Measurements from ENCODE around the gene TNFRSF25.

The TNFRSF25 gene

GRCh38 chr1:6424619-6425593 lies 41.1 kb downstream of the TNFRSF25 start, which contains the start of gene ESPN:
Gene ESPN, plus strand, starts transcription at chr1:6424776. Its CDS starts 180 bp downstream, at chr1:6424956.
- Histone ChIP-seq H3K4me1 (ENCODE audit: insufficient read depth, low read length) (peaks cover 4% of the 10 kb centered on the region; the same call in 1 of the 2 replicates), H2AFZ (ENCODE audit: low read depth, low read length) (0 out of 2 replicates have a peak within 1 kb of the TSS, but pooled peaks have one; percentile 16)

GRCh38 chr1:6424000-6424565 lies 41.9 kb downstream of the TNFRSF25 start:
- Histone ChIP-seq H3K27ac (ENCODE audit: low read length) (no peak overlapping the region), H3K9me3 (ENCODE audit: insufficient read depth, low read length, severe bottlenecking) (no peaks in the 10 kb centered on the region), H3K4me2 (ENCODE audit: insufficient read depth, low read length) (no peak overlapping the region), H2AFZ (ENCODE audit: low read depth, low read length) (no peak overlapping the region), H4K20me1 (ENCODE audit: insufficient read depth, low read length) (no peaks in the 10 kb centered on the region; the same call in 1 of the 2 replicates), H3K4me1 (ENCODE audit: insufficient read depth, low read length) (peaks cover 4% of the 10 kb centered on the region; the same call in 1 of the 2 replicates), H3K79me2 (ENCODE audit: insufficient read depth, low read length) (no peaks in the 10 kb centered on the region), H3K36me3 (ENCODE audit: insufficient read depth, low read length) (no peaks in the 10 kb centered on the region), H3K4me3 (ENCODE audit: low read depth in 1 of 2, low read length in 2 of 2) (no peak overlapping the region), H3K9ac (ENCODE audit: low read depth, low read length) (no peak overlapping the region), H3K27me3 (ENCODE audit: insufficient read depth, low read length, poor library complexity) (peaks cover 7% of the 10 kb centered on the region)
- no peak for DNase-seq
- no peak for TF ChIP-seq EZH2 (IDR thresholded peaks at IDR 0.05; ENCODE audit: borderline replicate concordance, low read depth, low read length, severe bottlenecking)
- ATAC-seq (ENCODE audit: insufficient read depth, low read depth), result no peak

More at GRCh38 chr1:6424619-6425593, 41.1 kb downstream of the TNFRSF25 start, which contains the start of gene ESPN:
- no peaks in the 10 kb centered on the region for H3K79me2 ChIP-seq (ENCODE audit: insufficient read depth, low read length)
- no peaks in the 10 kb centered on the region for H3K36me3 ChIP-seq (ENCODE audit: insufficient read depth, low read length)
- no peak for ATAC-seq (ENCODE audit: insufficient read depth, low read depth)
- TF ChIP-seq EZH2 (IDR thresholded peaks at IDR 0.05; ENCODE audit: borderline replicate concordance, low read depth, low read length, severe bottlenecking) (no peak), CTCF (IDR thresholded peaks at IDR 0.05; ENCODE audit: borderline replicate concordance, extremely low read depth, low read length, poor library complexity, severe bottlenecking) (no peak)
- no peaks in the 10 kb centered on the region for H3K9me3 ChIP-seq (ENCODE audit: insufficient read depth, low read length, severe bottlenecking)
- peak within 1 kb of the TSS; percentile 36; the same call in 1 of the 2 replicates for H3K4me2 ChIP-seq (ENCODE audit: insufficient read depth, low read length)
- no peaks in the 10 kb centered on the region; the same call in 1 of the 2 replicates for H4K20me1 ChIP-seq (ENCODE audit: insufficient read depth, low read length)
- no peak for DNase-seq
- peaks cover 7% of the 10 kb centered on the region for H3K27me3 ChIP-seq (ENCODE audit: insufficient read depth, low read length, poor library complexity)
- no peak within 1 kb of the TSS for H3K4me3 ChIP-seq (ENCODE audit: low read depth in 1 of 2, low read length in 2 of 2)
- H3K27ac ChIP-seq (ENCODE audit: low read length), result no peak within 1 kb of the TSS
- no peak within 1 kb of the TSS for H3K9ac ChIP-seq (ENCODE audit: low read depth, low read length)

- H3K9me3 ChIP-seq (ENCODE audit: insufficient read depth, low read length, severe bottlenecking), result no peaks in the 10 kb centered on the region
- H3K27me3 ChIP-seq (ENCODE audit: insufficient read depth, low read length, poor library complexity), result peaks cover 7% of the 10 kb centered on the region
- no peak overlapping the region for H3K9ac ChIP-seq (ENCODE audit: low read depth, low read length)
Observed at GRCh38 chr1:6423321-6423999, 42.5 kb downstream of the TNFRSF25 start.

More at GRCh38 chr1:6423321-6423999, 42.5 kb downstream of the TNFRSF25 start:
- DNase-seq, result peak; percentile 32
- 0 out of 2 replicates have a peak overlapping the region, but pooled peaks have one; percentile 16 for H2AFZ ChIP-seq (ENCODE audit: low read depth, low read length)
- TF ChIP-seq CTCF (IDR thresholded peaks at IDR 0.05; ENCODE audit: borderline replicate concordance, extremely low read depth, low read length, poor library complexity, severe bottlenecking) (peak; percentile 75), EZH2 (IDR thresholded peaks at IDR 0.05; ENCODE audit: borderline replicate concordance, low read depth, low read length, severe bottlenecking) (no peak)
- H3K4me1 ChIP-seq (ENCODE audit: insufficient read depth, low read length), result peaks cover 4% of the 10 kb centered on the region; the same call in 1 of the 2 replicates
- no peaks in the 10 kb centered on the region; the same call in 1 of the 2 replicates for H4K20me1 ChIP-seq (ENCODE audit: insufficient read depth, low read length)
- H3K79me2 ChIP-seq (ENCODE audit: insufficient read depth, low read length), result no peaks in the 10 kb centered on the region
- peak; percentile 75 for ATAC-seq (ENCODE audit: insufficient read depth, low read depth)
- H3K27ac ChIP-seq (ENCODE audit: low read length), result no peak overlapping the region
- no peak overlapping the region for H3K4me3 ChIP-seq (ENCODE audit: low read depth in 1 of 2, low read length in 2 of 2)
- no peaks in the 10 kb centered on the region for H3K36me3 ChIP-seq (ENCODE audit: insufficient read depth, low read length)
- peak overlapping the region; percentile 36; the same call in 1 of the 2 replicates for H3K4me2 ChIP-seq (ENCODE audit: insufficient read depth, low read length)

Data from DND-41 (cell line).